ENCODE results near the gene ANKRD55.

ANKRD55 gene

GRCh38 chr5:56253924-56254323, 20.8 kb upstream of the ANKRD55 start:
- TF ChIP-seq TAF1 (IDR thresholded peaks at IDR 0.05; ENCODE audit: borderline replicate concordance, insufficient read depth, low read length): no peak

- TF ChIP-seq FOXP2 (optimal IDR thresholded peaks at IDR 0.05; ENCODE audit: borderline replicate concordance, extremely low read depth, extremely low read length, insufficient read depth) (no peak), POLR2AphosphoS5 (IDR thresholded peaks at IDR 0.05; ENCODE audit: low read depth, low read length) (no peak), SIN3A (IDR thresholded peaks at IDR 0.05; ENCODE audit: borderline replicate concordance, insufficient read depth, low read length) (no peak), REST (IDR thresholded peaks at IDR 0.05; ENCODE audit: insufficient read depth in 1 of 2, low read depth in 2 of 2, low read length in 2 of 2) (no peak), TAF1 (IDR thresholded peaks at IDR 0.05; ENCODE audit: borderline replicate concordance, insufficient read depth, low read length) (no peak)
These were observed 20.0 kb upstream of the ANKRD55 start for GRCh38 chr5:56253126-56253525.

- TF ChIP-seq TAF1 (IDR thresholded peaks at IDR 0.05; ENCODE audit: borderline replicate concordance, insufficient read depth, low read length) (no peak), SIN3A (IDR thresholded peaks at IDR 0.05; ENCODE audit: borderline replicate concordance, insufficient read depth, low read length) (no peak), POLR2AphosphoS5 (IDR thresholded peaks at IDR 0.05; ENCODE audit: low read depth, low read length) (no peak), REST (IDR thresholded peaks at IDR 0.05; ENCODE audit: insufficient read depth in 1 of 2, low read depth in 2 of 2, low read length in 2 of 2) (no peak), FOXP2 (optimal IDR thresholded peaks at IDR 0.05; ENCODE audit: borderline replicate concordance, extremely low read depth, extremely low read length, insufficient read depth) (no peak)
These were observed 18.9 kb upstream of the ANKRD55 start for GRCh38 chr5:56251918-56252553.

- no peak for TF ChIP-seq POLR2AphosphoS5 (IDR thresholded peaks at IDR 0.05; ENCODE audit: low read depth, low read length)
- TF ChIP-seq SIN3A (IDR thresholded peaks at IDR 0.05; ENCODE audit: borderline replicate concordance, insufficient read depth, low read length): no peak
- TF ChIP-seq FOXP2 (optimal IDR thresholded peaks at IDR 0.05; ENCODE audit: borderline replicate concordance, extremely low read depth, extremely low read length, insufficient read depth): no peak
- no peak for TF ChIP-seq REST (IDR thresholded peaks at IDR 0.05; ENCODE audit: insufficient read depth in 1 of 2, low read depth in 2 of 2, low read length in 2 of 2)
- no peak for TF ChIP-seq TAF1 (IDR thresholded peaks at IDR 0.05; ENCODE audit: borderline replicate concordance, insufficient read depth, low read length)
These were observed 18.3 kb upstream of the ANKRD55 start for GRCh38 chr5:56251440-56251839.

GRCh38 chr5:56250011-56250410, 16.9 kb upstream of the ANKRD55 start:
- no peak for TF ChIP-seq REST (IDR thresholded peaks at IDR 0.05; ENCODE audit: insufficient read depth in 1 of 2, low read depth in 2 of 2, low read length in 2 of 2)
- no peak for TF ChIP-seq SIN3A (IDR thresholded peaks at IDR 0.05; ENCODE audit: borderline replicate concordance, insufficient read depth, low read length)
- TF ChIP-seq TAF1 (IDR thresholded peaks at IDR 0.05; ENCODE audit: borderline replicate concordance, insufficient read depth, low read length): no peak
- no peak for TF ChIP-seq FOXP2 (optimal IDR thresholded peaks at IDR 0.05; ENCODE audit: borderline replicate concordance, extremely low read depth, extremely low read length, insufficient read depth)
- TF ChIP-seq POLR2AphosphoS5 (IDR thresholded peaks at IDR 0.05; ENCODE audit: low read depth, low read length): no peak
